Measurements from ENCODE around the gene G6PC3.

The G6PC3 gene

DNA sequence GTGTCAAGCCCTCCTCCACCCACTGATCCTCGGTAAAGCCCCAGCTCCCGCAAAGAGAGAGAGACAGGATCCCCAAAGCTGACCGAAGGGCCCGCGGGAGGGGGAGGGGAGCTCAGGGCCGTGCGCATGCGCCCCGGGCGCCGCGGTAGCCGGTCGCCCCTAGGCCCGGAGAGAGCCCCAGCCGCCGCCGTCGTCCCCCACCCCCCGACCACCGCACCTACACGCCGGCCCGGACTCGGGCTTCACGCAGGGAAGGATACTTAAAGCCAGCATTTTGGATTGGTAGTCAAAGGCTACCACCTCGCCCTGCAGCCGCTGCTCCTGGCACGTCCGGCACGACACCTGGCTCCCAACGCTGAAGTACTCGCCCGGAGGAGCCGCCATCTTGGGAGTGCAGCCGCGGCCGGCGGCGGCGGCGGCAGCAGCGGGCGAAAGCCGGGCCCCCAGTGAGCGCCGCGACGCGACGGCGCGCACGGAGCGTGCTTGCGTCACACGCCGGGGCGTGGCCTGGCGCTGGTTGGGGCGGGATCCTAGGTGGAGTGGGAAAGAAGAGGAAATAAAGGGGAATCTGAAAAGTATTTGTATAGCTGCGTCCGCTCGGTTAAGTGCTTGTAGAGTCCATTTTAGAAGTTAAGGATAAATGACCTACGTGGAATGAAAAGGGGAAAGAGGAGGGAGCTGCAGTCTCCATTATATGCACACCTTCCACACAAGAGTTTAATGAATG lies 4.2 kb upstream of the G6PC3 start, which contains the start of gene LSM12:
Gene LSM12 (minus strand): TSS at position 468 of the 727 bp plus-strand sequence. CDS start 84 bp downstream, at position 384.
- Histone ChIP-seq H3K4me2 (peak within 1 kb of the TSS; percentile 86 to 97 (median 94)), H3K9me3 (replicated peaks in 1 of 11) (no peaks in the 10 kb centered on the region), H3K27ac (peak within 1 kb of the TSS; percentile 82 to 98 (median 94)), H3K4me3 (peak within 1 kb of the TSS; percentile 72 to 92 (median 84)), H3K27me3 (no peaks in the 10 kb centered on the region), H4K20me1 (peaks cover 40 to 48% (median 44%) of the 10 kb centered on the region in 11 experiments; a peak in 20 of 22 replicates), H3K4me1 (peaks cover 41 to 70% (median 49%) of the 10 kb centered on the region in 10 experiments), H3K36me3 (peaks cover 26 to 39% (median 36%) of the 10 kb centered on the region in 11 experiments), H3K9ac (peak within 1 kb of the TSS; percentile 92 to 99 (median 95))
- TF ChIP-seq Cebpa-rat (IDR thresholded peaks at IDR 0.05) = peak in 6 of 11 experiments; percentile 9 to 60 (median 30); a peak in 6 of 22 replicates

GRCh38 chr17:44067545-44067940 lies 3.0 kb upstream of the G6PC3 start:
- Histone ChIP-seq H3K27ac (peak overlapping the region; percentile 82 to 98 (median 94); a peak in 18 of 22 replicates), H3K4me3 (peak overlapping the region in 1 of 10 experiments; percentile 82; a peak in 1 of 20 replicates), H3K4me1 (peaks cover 53 to 80% (median 61%) of the 10 kb centered on the region in 10 experiments), H3K27me3 (no peaks in the 10 kb centered on the region), H3K4me2 (peak overlapping the region; percentile 64 to 97 (median 86); a peak in 20 of 22 replicates), H3K9me3 (replicated peaks in 1 of 11) (no peaks in the 10 kb centered on the region), H4K20me1 (peaks cover 31 to 36% (median 33%) of the 10 kb centered on the region in 11 experiments; a peak in 20 of 22 replicates), H3K9ac (peak overlapping the region in 5 of 11 experiments; percentile 92 to 95 (median 94); a peak in 5 of 22 replicates), H3K36me3 (peaks cover 15 to 28% (median 25%) of the 10 kb centered on the region in 11 experiments)
- no peak for TF ChIP-seq Cebpa-rat (IDR thresholded peaks at IDR 0.05)

- Histone ChIP-seq H4K20me1 (peaks cover 7 to 12% (median 10%) of the 10 kb centered on the region in 11 experiments; a peak in 18 of 22 replicates), H3K9ac (peak overlapping the region; percentile 79 to 95 (median 89)), H3K9me3 (replicated peaks in 1 of 11) (no peaks in the 10 kb centered on the region), H3K27ac (peak overlapping the region; percentile 74 to 97 (median 93)), H3K4me3 (peak overlapping the region; percentile 55 to 76 (median 72)), H3K27me3 (no peaks in the 10 kb centered on the region), H3K4me2 (peak overlapping the region; percentile 88 to 100 (median 96)), H3K4me1 (peaks cover 48 to 77% (median 62%) of the 10 kb centered on the region in 10 experiments), H3K36me3 (peaks cover 12 to 25% (median 18%) of the 10 kb centered on the region in 11 experiments)
- no peak for TF ChIP-seq Cebpa-rat (IDR thresholded peaks at IDR 0.05)
These were observed 521 bp upstream of the G6PC3 start for GRCh38 chr17:44069974-44070454.

DNA sequence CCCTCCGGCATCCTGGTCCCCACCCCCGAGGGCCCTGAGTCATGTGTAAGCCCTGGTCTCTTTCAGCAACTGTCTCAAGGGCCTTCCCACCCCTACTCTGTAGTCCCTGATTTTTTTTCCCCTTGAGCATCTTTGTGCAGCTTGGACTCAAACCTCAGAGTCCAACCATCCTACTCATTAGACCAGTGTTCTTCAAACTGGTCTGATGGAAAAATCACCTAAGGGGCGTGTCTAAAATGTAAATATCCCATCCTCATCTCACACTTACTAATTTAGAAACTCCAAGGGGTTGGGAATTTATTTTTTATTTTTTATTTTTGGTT lies 624 bp downstream of the G6PC3 start:
- Histone ChIP-seq H3K27ac (peak overlapping the region; percentile 50 to 97 (median 93); a peak in 21 of 22 replicates), H3K27me3 (no peaks in the 10 kb centered on the region), H3K4me2 (peak overlapping the region; percentile 93 to 100 (median 97)), H3K4me1 (peaks cover 50 to 84% (median 63%) of the 10 kb centered on the region in 10 experiments), H3K9me3 (replicated peaks in 1 of 11) (no peaks in the 10 kb centered on the region), H3K36me3 (peaks cover 24 to 34% (median 29%) of the 10 kb centered on the region in 11 experiments), H3K4me3 (peak overlapping the region; percentile 55 to 76 (median 72)), H4K20me1 (peaks cover 0 to 7% (median 0%) of the 10 kb centered on the region in 11 experiments; a peak in 3 of 22 replicates), H3K9ac (peak overlapping the region; percentile 69 to 95 (median 89))
- TF ChIP-seq Cebpa-rat (IDR thresholded peaks at IDR 0.05) = no peak

- Histone ChIP-seq H3K36me3 (peaks cover 30 to 40% (median 35%) of the 10 kb centered on the region in 11 experiments), H3K27me3 (no peaks in the 10 kb centered on the region), H3K9me3 (replicated peaks in 1 of 11) (no peaks in the 10 kb centered on the region), H3K4me2 (peak overlapping the region; percentile 93 to 100 (median 97)), H3K9ac (peak overlapping the region; percentile 69 to 95 (median 89)), H3K4me3 (peak overlapping the region; percentile 55 to 76 (median 72)), H3K27ac (peak overlapping the region; percentile 50 to 97 (median 93); a peak in 21 of 22 replicates), H4K20me1 (peaks cover 0 to 8% (median under 1%) of the 10 kb centered on the region in 11 experiments; a peak in 4 of 22 replicates), H3K4me1 (peaks cover 55 to 89% (median 68%) of the 10 kb centered on the region in 10 experiments)
- no peak for TF ChIP-seq Cebpa-rat (IDR thresholded peaks at IDR 0.05)
These were observed 1.2 kb downstream of the G6PC3 start for GRCh38 chr17:44071772-44072171.

- peak overlapping the region in 6 of 11 experiments; percentile 2 to 50 (median 28); a peak in 6 of 22 replicates for H3K9ac ChIP-seq
- no peak for TF ChIP-seq Cebpa-rat (IDR thresholded peaks at IDR 0.05)
- H3K36me3 ChIP-seq = peaks cover 47 to 66% (median 60%) of the 10 kb centered on the region in 11 experiments
- H4K20me1 ChIP-seq = peaks cover 0 to 17% (median 8%) of the 10 kb centered on the region in 11 experiments; a peak in 7 of 22 replicates
- peaks cover 53 to 90% (median 75%) of the 10 kb centered on the region in 10 experiments for H3K4me1 ChIP-seq
- no peak overlapping the region for H3K4me3 ChIP-seq
- H3K27me3 ChIP-seq = no peaks in the 10 kb centered on the region
- H3K27ac ChIP-seq = peak overlapping the region in 4 of 11 experiments; percentile 4 to 31 (median 26); a peak in 4 of 22 replicates
- no peaks in the 10 kb centered on the region for H3K9me3 ChIP-seq (replicated peaks in 1 of 11)
- H3K4me2 ChIP-seq = no peak overlapping the region
These were observed 3.8 kb downstream of the G6PC3 start for GRCh38 chr17:44074231-44074910.

- H3K9me3 ChIP-seq (replicated peaks in 1 of 11) = no peaks in the 10 kb centered on the region
- H3K27me3 ChIP-seq = no peaks in the 10 kb centered on the region
- H3K9ac ChIP-seq = peak overlapping the region in 2 of 11 experiments; percentile 2 to 50; a peak in 2 of 22 replicates
- H3K4me1 ChIP-seq = peaks cover 48 to 90% (median 75%) of the 10 kb centered on the region in 10 experiments
- peaks cover 47 to 69% (median 65%) of the 10 kb centered on the region in 11 experiments for H3K36me3 ChIP-seq
- no peak overlapping the region for H3K4me3 ChIP-seq
- no peak overlapping the region for H3K4me2 ChIP-seq
- no peak for TF ChIP-seq Cebpa-rat (IDR thresholded peaks at IDR 0.05)
- peaks cover 0 to 17% (median 8%) of the 10 kb centered on the region in 11 experiments; a peak in 7 of 22 replicates for H4K20me1 ChIP-seq
- H3K27ac ChIP-seq = peak overlapping the region in 2 of 11 experiments; percentile 83 to 85; a peak in 3 of 22 replicates
These were observed 4.4 kb downstream of the G6PC3 start for GRCh38 chr17:44074911-44075285.

DNA sequence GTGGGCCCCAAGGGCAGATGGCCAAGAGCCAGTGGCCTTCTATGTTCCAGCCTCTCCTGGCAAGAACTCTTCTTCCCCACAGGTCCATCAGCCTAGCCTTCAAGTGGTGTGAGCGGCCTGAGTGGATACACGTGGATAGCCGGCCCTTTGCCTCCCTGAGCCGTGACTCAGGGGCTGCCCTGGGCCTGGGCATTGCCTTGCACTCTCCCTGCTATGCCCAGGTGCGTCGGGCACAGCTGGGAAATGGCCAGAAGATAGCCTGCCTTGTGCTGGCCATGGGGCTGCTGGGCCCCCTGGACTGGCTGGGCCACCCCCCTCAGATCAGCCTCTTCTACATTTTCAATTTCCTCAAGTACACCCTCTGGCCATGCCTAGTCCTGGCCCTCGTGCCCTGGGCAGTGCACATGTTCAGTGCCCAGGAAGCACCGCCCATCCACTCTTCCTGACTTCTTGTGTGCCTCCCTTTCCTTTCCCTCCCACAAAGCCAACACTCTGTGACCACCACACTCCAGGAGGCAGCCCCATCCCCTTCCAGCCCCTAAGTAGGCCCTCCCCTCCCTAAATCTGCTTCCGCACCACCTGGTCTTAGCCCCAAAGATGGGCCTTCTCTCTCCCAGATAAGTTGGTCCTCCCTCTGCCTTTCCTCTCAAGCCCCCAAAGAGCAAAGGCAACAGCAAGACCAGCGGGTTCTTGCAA lies 5.2 kb downstream of the G6PC3 start:
- peak overlapping the region in 8 of 11 experiments; percentile 74 to 96 (median 87); a peak in 14 of 22 replicates for H3K4me2 ChIP-seq
- peak overlapping the region in 9 of 11 experiments; percentile 30 to 85 (median 71); a peak in 15 of 22 replicates for H3K27ac ChIP-seq
- TF ChIP-seq Cebpa-rat (IDR thresholded peaks at IDR 0.05) = no peak
- H3K9me3 ChIP-seq (replicated peaks in 1 of 11) = no peaks in the 10 kb centered on the region
- peaks cover 52 to 95% (median 80%) of the 10 kb centered on the region in 10 experiments for H3K4me1 ChIP-seq
- no peak overlapping the region for H3K4me3 ChIP-seq
- H3K36me3 ChIP-seq = peaks cover 53 to 77% (median 73%) of the 10 kb centered on the region in 11 experiments
- peak overlapping the region in 8 of 11 experiments; percentile 47 to 69 (median 62); a peak in 10 of 22 replicates for H3K9ac ChIP-seq
- H3K27me3 ChIP-seq = no peaks in the 10 kb centered on the region
- peaks cover 0 to 25% (median 9%) of the 10 kb centered on the region in 11 experiments; a peak in 10 of 22 replicates for H4K20me1 ChIP-seq

Measured in BLaER1 treated with 17β-estradiol and CSF1 and Interleukin-3, amounts not matched to agents 10 nM and 100 nM (cell line).